ENCODE data around the gene SH2D2A. TPM values are rescaled to one million over a fixed set of nuclear protein-coding genes. Genes with fewer than 3 reads are reported as not detected.
"Not testable (repeated sequence)": the region's sequence is repeated elsewhere in the genome, so short reads cannot be mapped to it uniquely, and the experiment has no call there.

The SH2D2A gene
- total and polyA plus RNA-seq, 2 donors (not counting 3 experiments of a cell fraction or from before 2014, with no cell fraction given) = 0.92 to 1.1 TPM

DNA sequence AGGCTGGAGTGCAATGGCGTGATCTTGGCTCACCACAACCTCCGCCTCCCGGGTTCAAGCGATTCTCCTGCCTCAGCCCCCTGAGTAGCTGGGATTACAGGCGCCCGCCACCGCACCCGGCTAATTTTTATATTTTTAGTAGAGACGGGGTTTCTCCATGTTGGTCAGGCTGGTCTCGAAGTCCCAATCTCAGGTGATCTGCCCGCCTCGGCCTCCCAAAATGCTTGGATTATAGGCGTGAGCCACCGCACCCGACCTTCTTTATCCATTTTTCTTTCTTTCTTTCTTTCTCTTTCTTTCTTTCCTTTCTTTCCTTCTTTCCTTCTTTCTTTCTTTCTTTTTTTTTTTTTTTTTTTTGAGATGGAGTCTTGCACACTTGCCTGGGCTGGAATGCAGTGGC, 51.5 kb downstream of the SH2D2A start:
- H2AFZ ChIP-seq (ENCODE audit: low read depth, low read length); H3K9me3 ChIP-seq (replicated peaks; ENCODE audit: control insufficient read depth, insufficient read depth, low read length); POLR2A ChIA-PET; FAIRE-seq; H3K4me3 ChIP-seq (replicated peaks in 1 of 3; ENCODE audit: insufficient read depth in 1 of 3, low read depth in 1 of 3, low read length in 3 of 3); dilution Hi-C loops (cut with MboI; ENCODE audit: extremely low pct_ligation_motif_present, low sequenced_read_pairs); H3K4me2 ChIP-seq (ENCODE audit: insufficient read depth, low read length); H3K9ac ChIP-seq (replicated peaks; ENCODE audit: extremely low read depth, insufficient read depth, low read length); H3K27me3 ChIP-seq (ENCODE audit: control insufficient read depth in 2 of 2, insufficient read depth in 2 of 2, low read length in 2 of 2); intact Hi-C loops (cut with micrococcal nuclease); H3K9me1 ChIP-seq (replicated peaks; ENCODE audit: control insufficient read depth, extremely low read depth, insufficient read depth, low read length); H3K36me3 ChIP-seq (ENCODE audit: control insufficient read depth in 2 of 2, extremely low read depth in 1 of 2, insufficient read depth in 2 of 2, low read length in 2 of 2); H3K27ac ChIP-seq (ENCODE audit: insufficient read depth, low read depth, low read length); BruUV-seq (replicated peaks); DNase-seq (ENCODE audit: low read depth, low spot score); H4K20me1 ChIP-seq (replicated peaks; ENCODE audit: control insufficient read depth, extremely low read depth, insufficient read depth, low read length): not testable (repeated sequence)
- CTCF ChIA-PET = interaction anchor here (1.2 to 2.1 kb wide), 2 partner anchors 39 to 75 kb away, joined by 3 to 5 read pairs; no protein-coding TSS in a partner anchor
- Histone ChIP-seq H3K79me2 (ENCODE audit: control insufficient read depth, insufficient read depth, low read length) (peaks cover 25% of the 10 kb centered on the region), H3K4me1 (ENCODE audit: control insufficient read depth, extremely low read depth, insufficient read depth, low read length) (peaks cover 18% of the 10 kb centered on the region)

DNA sequence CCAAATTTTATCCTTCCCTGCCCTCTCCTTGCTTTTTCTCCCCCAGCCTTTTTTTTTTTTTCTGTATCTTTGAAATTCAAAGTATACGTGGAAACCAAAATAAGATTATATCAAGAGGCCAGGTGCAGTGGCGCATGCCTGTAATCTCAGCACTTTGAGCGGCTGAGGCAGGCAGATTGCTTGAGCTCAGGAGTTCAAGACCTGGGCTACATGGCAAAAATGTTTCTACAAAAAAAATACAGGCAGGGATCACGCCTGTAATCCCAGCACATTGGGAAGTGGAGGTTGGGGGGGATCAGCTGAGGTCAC, 55.9 kb downstream of the SH2D2A start:
- no peak for DNase-seq (ENCODE audit: low read depth, low spot score)
- Histone ChIP-seq H2AFZ (ENCODE audit: low read depth, low read length) (no peak overlapping the region), H3K79me2 (ENCODE audit: control insufficient read depth, insufficient read depth, low read length) (no peaks in the 10 kb centered on the region), H3K4me2 (ENCODE audit: insufficient read depth, low read length) (no peak overlapping the region), H3K9me3 (replicated peaks; ENCODE audit: control insufficient read depth, insufficient read depth, low read length) (no peaks in the 10 kb centered on the region), H3K4me3 (replicated peaks in 1 of 3; ENCODE audit: insufficient read depth in 1 of 3, low read depth in 1 of 3, low read length in 3 of 3) (no peak overlapping the region), H3K4me1 (ENCODE audit: control insufficient read depth, extremely low read depth, insufficient read depth, low read length) (no peaks in the 10 kb centered on the region), H3K36me3 (ENCODE audit: control insufficient read depth in 2 of 2, extremely low read depth in 1 of 2, insufficient read depth in 2 of 2, low read length in 2 of 2) (no peaks in the 10 kb centered on the region), H3K9me1 (replicated peaks; ENCODE audit: control insufficient read depth, extremely low read depth, insufficient read depth, low read length) (no peaks in the 10 kb centered on the region), H3K27ac (ENCODE audit: insufficient read depth, low read depth, low read length) (no peak overlapping the region), H3K27me3 (ENCODE audit: control insufficient read depth in 2 of 2, insufficient read depth in 2 of 2, low read length in 2 of 2) (no peaks in the 10 kb centered on the region), H4K20me1 (replicated peaks; ENCODE audit: control insufficient read depth, extremely low read depth, insufficient read depth, low read length) (no peaks in the 10 kb centered on the region), H3K9ac (replicated peaks; ENCODE audit: extremely low read depth, insufficient read depth, low read length) (no peak overlapping the region)
- no peak for FAIRE-seq
- TF ChIP-seq POLR2A (IDR thresholded peaks at IDR 0.05; ENCODE audit: low read depth, low read length) = no peak
- TF ChIP-seq EZH2 (IDR thresholded peaks at IDR 0.05; ENCODE audit: borderline replicate concordance, low read depth, low read length, severe bottlenecking) = no peak
- no peak for TF ChIP-seq JUN (IDR thresholded peaks at IDR 0.05; ENCODE audit: borderline replicate concordance, insufficient read depth, insufficient read length, low read depth)
- POLR2A ChIA-PET = no interaction called here
- dilution Hi-C loops (cut with MboI; ENCODE audit: extremely low pct_ligation_motif_present, low sequenced_read_pairs) = no loop called here
- BruUV-seq (replicated peaks) = no TSS peak
- intact Hi-C loops (cut with micrococcal nuclease) = no loop called here
- CTCF ChIA-PET = interaction anchor here (0.6 to 1.5 kb wide), 4 partner anchors 9 to 71 kb away, joined by 3 to 9 read pairs (median 4); partner anchors contain the start of genes HDGF and MRPL24

Data from endothelial cell of umbilical vein (primary cell).